GM12892 (cell line): Measurements from ENCODE around the gene EDC4.
"Not testable (repeated sequence)": the region's sequence is repeated elsewhere in the genome, so short reads cannot be mapped to it uniquely, and the experiment has no call there.

Experiments
- POLR2A ChIP-seq: IDR thresholded peaks from 2 replicates; pipeline ENCODE4 v1.6.1; 2011; ENCODE audit warnings: low read depth, low read length, control low read depth
- POLR2AphosphoS5 ChIP-seq: IDR thresholded peaks from 2 replicates; pipeline ENCODE4 v1.6.1; 2011; ENCODE audit warnings: low read depth, low read length, control low read depth

GRCh38 chr16:67915496-67915769, 42.6 kb downstream of the EDC4 start:
- not testable (repeated sequence) for TF ChIP-seq POLR2AphosphoS5, POLR2A
